HepG2 (cell line): ENCODE data around the gene BRK1. TPM values are rescaled to one million over a fixed set of nuclear protein-coding genes. Genes with fewer than 3 reads are reported as not detected.
A peak's percentile ranks its signal among the peaks of the same experiment; 100 is the strongest.

Experiments used
- CBX5 ChIP-seq: sonication (generic); formaldehyde crosslinking; IDR thresholded peaks from 2 replicates; pipeline ENCODE4 v1.4.0; 2020; ENCODE audit warnings: missing genetic modification reagents, borderline replicate concordance
- GTF2F1 ChIP-seq: fragments of 150-350 bp; IDR thresholded peaks from 2 replicates; pipeline ENCODE4 v1.6.1; 2014; ENCODE audit warnings: low read length
- ISX ChIP-seq: sonication (generic); formaldehyde crosslinking; conservative IDR thresholded peaks from 2 replicates; pipeline ENCODE4 v1.5.0; 2020; ENCODE audit warnings: missing genetic modification reagents
- POLR2AphosphoS2 ChIP-seq: IDR thresholded peaks from 2 replicates; pipeline ENCODE4 v1.6.1; 2011; ENCODE audit warnings: low read depth, low read length, improper control_type of control experiment
- SMYD3 ChIP-seq: sonication (generic); formaldehyde crosslinking; IDR thresholded peaks from 2 replicates; pipeline ENCODE4 v1.8.1; 2023; ENCODE audit warnings: mild to moderate bottlenecking, missing genetic modification reagents
- TBP ChIP-seq: sonication (generic); formaldehyde crosslinking; IDR thresholded peaks from 2 replicates; pipeline ENCODE4 v1.5.0; 2020; ENCODE audit warnings: missing genetic modification reagents
- TCF7 ChIP-seq: sonication (generic); IDR thresholded peaks from 2 replicates; pipeline ENCODE4 v1.6.1; 2016; ENCODE audit warnings: antibody characterized with exemption, low read depth
- ZMYM3 ChIP-seq: sonication (generic); formaldehyde crosslinking; IDR thresholded peaks from 2 replicates; pipeline ENCODE4 v1.5.1; 2020; ENCODE audit warnings: mild to moderate bottlenecking, missing genetic modification reagents
- ZNF343 ChIP-seq: sonication (generic); formaldehyde crosslinking; IDR thresholded peaks from 2 replicates; pipeline ENCODE4 v1.4.0; 2020; ENCODE audit warnings: mild to moderate bottlenecking, missing genetic modification reagents
- ZNF572 ChIP-seq: sonication (generic); formaldehyde crosslinking; IDR thresholded peaks from 2 replicates; pipeline ENCODE4 v1.5.1; 2020; ENCODE audit warnings: mild to moderate bottlenecking, missing genetic modification reagents
- ZSCAN31 ChIP-seq: sonication (generic); formaldehyde crosslinking; IDR thresholded peaks from 2 replicates; pipeline ENCODE4 v1.5.0; 2020; ENCODE audit warnings: low read depth, mild to moderate bottlenecking, missing genetic modification reagents
- polyA plus RNA-seq, 8 experiments: library from polyadenylated mRNA; depleted of rRNA in 3 of 8; stranded (reverse) in 7 of 8; unstranded in 1 of 8; fragments of >200 nt; fragmentation: Illumina TruSeq in 4 of 8; extraction: Trizol in 4 of 8; gene quantifications; 2 replicates each; pipeline versions ENCODE4 v1.2.1 to v1.2.3, GENCODE V29; 2011 to 2016; ENCODE audit warnings: low read depth in 4 of 8, missing spikeins in 1 of 8, mixed read lengths in 1 of 8; ENCODE audit not compliant: insufficient read depth in 1 of 8
- total RNA-seq, 5 experiments: library from RNA; depleted of rRNA; stranded (reverse); fragments of >200 nt; fragmentation: Illumina TruSeq; extraction: Trizol; gene quantifications; 2 replicates each; pipeline ENCODE4 v1.2.3, GENCODE V29; 2016; ENCODE audit warnings: low read depth in 1 of 5
- TF ChIP-seq, protein P1 (sequence below): sonication (generic); formaldehyde crosslinking; IDR thresholded peaks from 2 replicates; pipeline ENCODE4 v1.5.0; 2020; ENCODE audit warnings: missing genetic modification reagents
- TF ChIP-seq, protein P2 (sequence below): sonication (generic); formaldehyde crosslinking; IDR thresholded peaks from 2 replicates; pipeline ENCODE4 v1.5.0; 2020; ENCODE audit warnings: mild to moderate bottlenecking, missing genetic modification reagents, borderline replicate concordance
- TF ChIP-seq, protein P3 (sequence below): sonication (generic); formaldehyde crosslinking; IDR thresholded peaks from 2 replicates; pipeline ENCODE4 v1.5.1; 2020; ENCODE audit warnings: mild to moderate bottlenecking, missing genetic modification reagents, borderline replicate concordance
- TF ChIP-seq, protein P4 (sequence below): IDR thresholded peaks from 2 replicates; pipeline ENCODE4 v1.6.1; 2016; ENCODE audit warnings: missing genetic modification reagents, missing compliant biosample characterization

The BRK1 gene
- total and polyA plus RNA-seq, 2 of the 13 experiments (the other 11 are each of a cell fraction or from before 2014, with no cell fraction given), result 118 to 155 TPM

DNA sequence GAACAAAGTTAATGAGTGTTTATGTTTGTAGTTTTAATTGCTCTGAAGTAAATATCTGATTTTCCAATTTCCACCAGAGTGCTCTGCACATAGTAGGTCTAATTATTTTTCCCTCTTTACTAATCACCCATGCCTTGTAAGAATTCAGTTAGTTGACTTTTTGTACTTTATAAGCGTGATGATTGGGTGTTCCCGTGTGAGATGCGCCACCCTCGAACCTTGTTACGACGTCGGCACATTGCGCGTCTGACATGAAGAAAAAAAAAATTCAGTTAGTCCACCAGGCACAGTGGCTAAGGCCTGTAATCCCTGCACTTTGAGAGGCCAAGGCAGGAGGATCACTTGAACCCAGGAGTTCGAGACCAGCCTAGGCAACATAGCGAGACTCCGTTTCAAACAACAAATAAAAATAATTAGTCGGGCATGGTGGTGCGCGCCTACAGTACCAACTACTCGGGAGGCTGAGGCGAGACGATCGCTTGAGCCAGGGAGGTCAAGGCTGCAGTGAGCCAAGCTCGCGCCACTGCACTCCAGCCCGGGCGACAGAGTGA is 25.6 kb downstream of the BRK1 start (continued):
- TF ChIP-seq, protein P1, sequence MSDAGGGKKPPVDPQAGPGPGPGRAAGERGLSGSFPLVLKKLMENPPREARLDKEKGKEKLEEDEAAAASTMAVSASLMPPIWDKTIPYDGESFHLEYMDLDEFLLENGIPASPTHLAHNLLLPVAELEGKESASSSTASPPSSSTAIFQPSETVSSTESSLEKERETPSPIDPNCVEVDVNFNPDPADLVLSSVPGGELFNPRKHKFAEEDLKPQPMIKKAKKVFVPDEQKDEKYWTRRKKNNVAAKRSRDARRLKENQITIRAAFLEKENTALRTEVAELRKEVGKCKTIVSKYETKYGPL (CRISPR knock-in tag), result no peak
- TF ChIP-seq CBX5 (CRISPR knock-in tag) (no peak), ZNF343 (CRISPR knock-in tag) (no peak), POLR2AphosphoS2 (no peak), ZNF572 (CRISPR knock-in tag) (no peak), TBP (no peak), GTF2F1 (no peak), TCF7 (no peak), ZSCAN31 (no peak), SMYD3 (CRISPR knock-in tag) (0 out of 2 replicates have a peak, but pooled peaks have one; percentile 44), ZMYM3 (CRISPR knock-in tag) (no peak), ISX (CRISPR knock-in tag) (no peak)
- TF ChIP-seq, protein P2, sequence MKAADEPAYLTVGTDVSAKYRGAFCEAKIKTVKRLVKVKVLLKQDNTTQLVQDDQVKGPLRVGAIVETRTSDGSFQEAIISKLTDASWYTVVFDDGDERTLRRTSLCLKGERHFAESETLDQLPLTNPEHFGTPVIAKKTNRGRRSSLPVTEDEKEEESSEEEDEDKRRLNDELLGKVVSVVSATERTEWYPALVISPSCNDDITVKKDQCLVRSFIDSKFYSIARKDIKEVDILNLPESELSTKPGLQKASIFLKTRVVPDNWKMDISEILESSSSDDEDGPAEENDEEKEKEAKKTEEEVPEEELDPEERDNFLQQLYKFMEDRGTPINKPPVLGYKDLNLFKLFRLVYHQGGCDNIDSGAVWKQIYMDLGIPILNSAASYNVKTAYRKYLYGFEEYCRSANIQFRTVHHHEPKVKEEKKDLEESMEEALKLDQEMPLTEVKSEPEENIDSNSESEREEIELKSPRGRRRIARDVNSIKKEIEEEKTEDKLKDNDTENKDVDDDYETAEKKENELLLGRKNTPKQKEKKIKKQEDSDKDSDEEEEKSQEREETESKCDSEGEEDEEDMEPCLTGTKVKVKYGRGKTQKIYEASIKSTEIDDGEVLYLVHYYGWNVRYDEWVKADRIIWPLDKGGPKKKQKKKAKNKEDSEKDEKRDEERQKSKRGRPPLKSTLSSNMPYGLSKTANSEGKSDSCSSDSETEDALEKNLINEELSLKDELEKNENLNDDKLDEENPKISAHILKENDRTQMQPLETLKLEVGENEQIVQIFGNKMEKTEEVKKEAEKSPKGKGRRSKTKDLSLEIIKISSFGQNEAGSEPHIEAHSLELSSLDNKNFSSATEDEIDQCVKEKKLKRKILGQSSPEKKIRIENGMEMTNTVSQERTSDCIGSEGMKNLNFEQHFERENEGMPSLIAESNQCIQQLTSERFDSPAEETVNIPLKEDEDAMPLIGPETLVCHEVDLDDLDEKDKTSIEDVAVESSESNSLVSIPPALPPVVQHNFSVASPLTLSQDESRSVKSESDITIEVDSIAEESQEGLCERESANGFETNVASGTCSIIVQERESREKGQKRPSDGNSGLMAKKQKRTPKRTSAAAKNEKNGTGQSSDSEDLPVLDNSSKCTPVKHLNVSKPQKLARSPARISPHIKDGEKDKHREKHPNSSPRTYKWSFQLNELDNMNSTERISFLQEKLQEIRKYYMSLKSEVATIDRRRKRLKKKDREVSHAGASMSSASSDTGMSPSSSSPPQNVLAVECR, result no peak
- TF ChIP-seq, protein P3, sequence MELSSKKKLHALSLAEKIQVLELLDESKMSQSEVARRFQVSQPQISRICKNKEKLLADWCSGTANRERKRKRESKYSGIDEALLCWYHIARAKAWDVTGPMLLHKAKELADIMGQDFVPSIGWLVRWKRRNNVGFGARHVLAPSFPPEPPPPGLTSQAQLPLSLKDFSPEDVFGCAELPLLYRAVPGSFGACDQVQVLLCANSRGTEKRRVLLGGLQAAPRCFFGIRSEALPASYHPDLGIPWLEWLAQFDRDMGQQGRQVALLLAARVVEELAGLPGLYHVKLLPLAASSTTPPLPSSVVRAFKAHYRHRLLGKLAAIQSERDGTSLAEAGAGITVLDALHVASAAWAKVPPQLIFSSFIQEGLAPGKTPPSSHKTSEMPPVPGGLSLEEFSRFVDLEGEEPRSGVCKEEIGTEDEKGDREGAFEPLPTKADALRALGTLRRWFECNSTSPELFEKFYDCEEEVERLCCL (CRISPR knock-in tag), result no peak
- TF ChIP-seq, protein P4, sequence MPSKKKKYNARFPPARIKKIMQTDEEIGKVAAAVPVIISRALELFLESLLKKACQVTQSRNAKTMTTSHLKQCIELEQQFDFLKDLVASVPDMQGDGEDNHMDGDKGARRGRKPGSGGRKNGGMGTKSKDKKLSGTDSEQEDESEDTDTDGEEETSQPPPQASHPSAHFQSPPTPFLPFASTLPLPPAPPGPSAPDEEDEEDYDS (CRISPR knock-in tag), result no peak
